ENCODE data around the gene CABLES2. TPM values are rescaled to one million over a fixed set of nuclear protein-coding genes. Genes with fewer than 3 reads are reported as not detected.

Gene CABLES2
- total and polyA plus RNA-seq, 2 of the 4 experiments (the other 2 are of a cell fraction), result 1.4 to 5.1 TPM

- peak; percentile 52; the same call in 1 of the 2 replicates for TF ChIP-seq MAFK (IDR thresholded peaks at IDR 0.05; ENCODE audit: low read depth, low read length)
- no peak for TF ChIP-seq POLR2A (IDR thresholded peaks at IDR 0.05; ENCODE audit: low read depth, low read length)
- no peak for TF ChIP-seq NFE2L2 (IDR thresholded peaks at IDR 0.05; ENCODE audit: low read depth, low read length)
- no peak for TF ChIP-seq BHLHE40 (IDR thresholded peaks at IDR 0.05; ENCODE audit: low read depth, low read length)
- no peak for TF ChIP-seq FOS (IDR thresholded peaks at IDR 0.05; ENCODE audit: low read depth, low read length)
Measured at GRCh38 chr20:62376112-62377063, 30.7 kb downstream of the CABLES2 start (continued).

All from IMR-90 (cell line).